Suprapubic skin (tissue), 3 donors: ENCODE data around the gene PIP5K1B.

Source experiments
- CTCF ChIP-seq, 2 donors: fragments of 200-600 bp in 1 of 2; fragments of 450-650 bp in 1 of 2; sonication (generic) in 1 of 2; IDR thresholded peaks; one replicate each; pipeline ENCODE4 v1.5.1; 2016 to 2019; ENCODE audit warnings: antibody characterized with exemption in 2 of 2, mild to moderate bottlenecking in 1 of 2, moderate library complexity in 1 of 2
- POLR2AphosphoS5 ChIP-seq, 3 donors: sonication (generic); formaldehyde crosslinking; IDR thresholded peaks; one replicate each; pipeline ENCODE4 v1.6.1; 2017; ENCODE audit warnings: antibody characterized with exemption in 3 of 3

- TF ChIP-seq CTCF (IDR thresholded peaks at IDR 0.05) (no peak), POLR2AphosphoS5 (IDR thresholded peaks at IDR 0.05) (no peak)
These were observed 202.9 kb downstream of the PIP5K1B start for GRCh38 chr9:68907910-68908309.
